AG09319 (cell line): Measurements from ENCODE around the gene VPS13A.

ENCODE experiments used
- DNase-seq: peaks from one replicate; pipeline ENCODE4 v3.0.0-alpha.2; 2010; ENCODE audit warnings: low read depth; ENCODE audit errors: extremely low read depth
- CTCF ChIP-seq: IDR thresholded peaks from 2 replicates; pipeline ENCODE4 v1.5.1; 2011; ENCODE audit warnings: low read depth, mild to moderate bottlenecking, inconsistent platforms, low read length, moderate library complexity

VPS13A gene

GRCh38 chr9:77422969-77423368 is 245.6 kb downstream of the VPS13A start:
- no peak for DNase-seq
- TF ChIP-seq CTCF, result no peak

- TF ChIP-seq CTCF, result no peak
- DNase-seq, result no peak
These were observed 246.5 kb downstream of the VPS13A start for GRCh38 chr9:77423841-77424240.

GRCh38 chr9:77424993-77425392 is 247.7 kb downstream of the VPS13A start:
- no peak for TF ChIP-seq CTCF
- DNase-seq, result no peak

- TF ChIP-seq CTCF, result no peak
- DNase-seq, result no peak
These were observed 249.4 kb downstream of the VPS13A start for GRCh38 chr9:77426712-77427111.

GRCh38 chr9:77427256-77427927 is 250.1 kb downstream of the VPS13A start:
- TF ChIP-seq CTCF, result no peak
- no peak for DNase-seq

- no peak for TF ChIP-seq CTCF
- no peak for DNase-seq
These were observed 252.6 kb downstream of the VPS13A start for GRCh38 chr9:77429928-77430327.

GRCh38 chr9:77432053-77432452 is 254.7 kb downstream of the VPS13A start:
- TF ChIP-seq CTCF, result no peak

More at GRCh38 chr9:77432053-77432452, 254.7 kb downstream of the VPS13A start:
- DNase-seq, result no peak
